HG03354 (cell line): ENCODE results near the gene BSCL2.
"Not testable (repeated sequence)": the region's sequence is repeated elsewhere in the genome, so short reads cannot be mapped to it uniquely, and the experiment has no call there.

Experiments
- ATAC-seq: cut with Tn5 transposase; IDR thresholded peaks from one replicate; pipeline ENCODE4 v1.9.1; 2021; ENCODE audit warnings: mild to moderate bottlenecking; ENCODE audit not compliant: unreplicated experiment, poor library complexity, severe bottlenecking

BSCL2 gene

GRCh38 chr11:62721994-62722393, 14.8 kb upstream of the BSCL2 start:
- ATAC-seq = no peak

GRCh38 chr11:62719302-62719978, 12.2 kb upstream of the BSCL2 start:
- ATAC-seq = no peak

GRCh38 chr11:62716816-62717215, 9.6 kb upstream of the BSCL2 start:
- no peak for ATAC-seq

GRCh38 chr11:62716206-62716605, 9.0 kb upstream of the BSCL2 start:
- ATAC-seq = no peak

- no peak for ATAC-seq
These were observed 8.2 kb upstream of the BSCL2 start for GRCh38 chr11:62715150-62716130.

GRCh38 chr11:62713343-62713742, 6.1 kb upstream of the BSCL2 start:
- ATAC-seq = no peak

GRCh38 chr11:62712861-62713260, 5.6 kb upstream of the BSCL2 start:
- ATAC-seq = no peak

- no peak for ATAC-seq
These were observed 5.1 kb upstream of the BSCL2 start for GRCh38 chr11:62712276-62712812.

- ATAC-seq = no peak
These were observed 2.7 kb upstream of the BSCL2 start for GRCh38 chr11:62710001-62710345.

GRCh38 chr11:62709247-62710000, 2.2 kb upstream of the BSCL2 start:
- peak; percentile 69 for ATAC-seq

- no peak for ATAC-seq
These were observed 1.6 kb upstream of the BSCL2 start for GRCh38 chr11:62708793-62709192.

GRCh38 chr11:62708392-62708791, 1.2 kb upstream of the BSCL2 start:
- ATAC-seq = no peak

- ATAC-seq = no peak
These were observed 375 bp downstream of the BSCL2 start for GRCh38 chr11:62706850-62707247.

GRCh38 chr11:62705880-62706849, 1.1 kb downstream of the BSCL2 start:
- peak; percentile 54 for ATAC-seq

- ATAC-seq = no peak
These were observed 1.8 kb downstream of the BSCL2 start for GRCh38 chr11:62705413-62705812.

- not testable (repeated sequence) for ATAC-seq
These were observed 3.3 kb downstream of the BSCL2 start for GRCh38 chr11:62703921-62704320.

GRCh38 chr11:62702246-62702645, 5.0 kb downstream of the BSCL2 start:
- no peak for ATAC-seq

- ATAC-seq = no peak
These were observed 12.6 kb downstream of the BSCL2 start for GRCh38 chr11:62694455-62695167.
